Measurements from ENCODE around the gene DENND11. TPM values are rescaled to one million over a fixed set of nuclear protein-coding genes. Genes with fewer than 3 reads are reported as not detected.

Gene DENND11
- total RNA-seq, 4 donors from 2014 or later = 8.5 to 29.2 (median 20.8) TPM

- Histone ChIP-seq H3K9me3 (no peaks in the 10 kb centered on the region), H3K4me1 (no peaks in the 10 kb centered on the region), H3K27ac (no peak overlapping the region), H3K27me3 (no peaks in the 10 kb centered on the region), H3K4me3 (no peak overlapping the region), H3K36me3 (no peaks in the 10 kb centered on the region)
- intact Hi-C loops (cut with DNase I; ENCODE audit: low total_unique reads) = no loop called here
- TF ChIP-seq, protein P1, sequence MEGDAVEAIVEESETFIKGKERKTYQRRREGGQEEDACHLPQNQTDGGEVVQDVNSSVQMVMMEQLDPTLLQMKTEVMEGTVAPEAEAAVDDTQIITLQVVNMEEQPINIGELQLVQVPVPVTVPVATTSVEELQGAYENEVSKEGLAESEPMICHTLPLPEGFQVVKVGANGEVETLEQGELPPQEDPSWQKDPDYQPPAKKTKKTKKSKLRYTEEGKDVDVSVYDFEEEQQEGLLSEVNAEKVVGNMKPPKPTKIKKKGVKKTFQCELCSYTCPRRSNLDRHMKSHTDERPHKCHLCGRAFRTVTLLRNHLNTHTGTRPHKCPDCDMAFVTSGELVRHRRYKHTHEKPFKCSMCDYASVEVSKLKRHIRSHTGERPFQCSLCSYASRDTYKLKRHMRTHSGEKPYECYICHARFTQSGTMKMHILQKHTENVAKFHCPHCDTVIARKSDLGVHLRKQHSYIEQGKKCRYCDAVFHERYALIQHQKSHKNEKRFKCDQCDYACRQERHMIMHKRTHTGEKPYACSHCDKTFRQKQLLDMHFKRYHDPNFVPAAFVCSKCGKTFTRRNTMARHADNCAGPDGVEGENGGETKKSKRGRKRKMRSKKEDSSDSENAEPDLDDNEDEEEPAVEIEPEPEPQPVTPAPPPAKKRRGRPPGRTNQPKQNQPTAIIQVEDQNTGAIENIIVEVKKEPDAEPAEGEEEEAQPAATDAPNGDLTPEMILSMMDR (IDR thresholded peaks at IDR 0.05) = no peak
- DNase-seq = no peak
These were observed 3.5 kb downstream of the DENND11 start for GRCh38 chr7:141698247-141699015.

- no peak for DNase-seq
- Histone ChIP-seq H3K27me3 (no peaks in the 10 kb centered on the region), H3K4me3 (no peak overlapping the region), H3K27ac (no peak overlapping the region), H3K36me3 (no peaks in the 10 kb centered on the region), H3K9me3 (no peaks in the 10 kb centered on the region), H3K4me1 (no peaks in the 10 kb centered on the region)
- intact Hi-C loops (cut with DNase I; ENCODE audit: low total_unique reads) = no loop called here
- no peak for TF ChIP-seq POLR2A (IDR thresholded peaks at IDR 0.05)
- TF ChIP-seq, protein P1 (IDR thresholded peaks at IDR 0.05) = no peak
These were observed 4.6 kb downstream of the DENND11 start for GRCh38 chr7:141697211-141697871.

DNA sequence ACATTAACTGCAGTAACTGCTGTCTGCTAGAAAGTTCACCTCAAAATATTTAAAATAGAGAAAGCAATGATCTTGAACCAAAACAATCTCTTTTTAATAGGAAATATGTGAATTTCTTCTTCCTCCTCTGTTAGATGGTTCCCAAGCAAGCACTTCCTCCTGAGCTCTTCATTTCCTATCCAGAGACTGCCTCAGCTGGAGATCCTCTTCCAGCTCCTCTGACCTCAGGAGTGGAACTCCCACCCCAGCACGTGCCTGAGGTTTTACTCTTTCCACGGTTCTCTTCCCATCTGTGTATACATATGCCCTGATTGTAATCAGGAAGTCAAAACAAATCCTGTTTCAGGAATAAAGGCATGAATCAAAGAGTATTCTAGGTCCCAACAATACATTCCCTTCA, 5.6 kb downstream of the DENND11 start:
- Histone ChIP-seq H3K27me3 (no peaks in the 10 kb centered on the region), H3K4me1 (no peaks in the 10 kb centered on the region), H3K4me3 (no peak overlapping the region), H3K36me3 (no peaks in the 10 kb centered on the region), H3K27ac (no peak overlapping the region), H3K9me3 (no peaks in the 10 kb centered on the region)
- intact Hi-C loops (cut with DNase I; ENCODE audit: low total_unique reads) = no loop called here
- TF ChIP-seq POLR2A (IDR thresholded peaks at IDR 0.05) = no peak
- TF ChIP-seq, protein P1 (IDR thresholded peaks at IDR 0.05) = no peak
- no peak for DNase-seq

DNA sequence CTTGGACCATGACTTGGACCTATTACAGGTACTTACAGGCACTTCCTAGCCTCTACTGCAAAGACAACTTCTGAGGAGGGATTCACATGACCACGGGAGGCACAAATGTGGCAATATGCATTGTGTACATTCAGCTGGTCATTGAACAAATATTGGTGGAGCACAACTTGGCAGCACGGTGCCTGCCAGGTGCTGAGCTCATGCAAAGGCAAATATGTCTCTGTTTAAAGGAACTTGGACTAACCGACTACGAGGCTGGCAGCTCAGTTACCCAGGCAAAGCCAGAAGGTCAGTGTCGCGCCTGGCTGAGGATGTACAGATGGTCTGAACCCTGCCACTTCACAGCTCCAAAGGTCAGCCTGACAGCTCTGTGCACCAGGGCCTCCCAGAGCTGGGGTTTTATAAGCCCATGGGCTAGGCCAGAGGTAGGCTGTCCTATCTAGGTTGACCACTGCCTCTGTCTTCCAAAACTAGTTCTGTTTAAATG, 6.1 kb downstream of the DENND11 start:
- no peaks in the 10 kb centered on the region for H3K4me1 ChIP-seq
- no peak for DNase-seq
- TF ChIP-seq, protein P1 (IDR thresholded peaks at IDR 0.05) = no peak
- TF ChIP-seq POLR2A (IDR thresholded peaks at IDR 0.05) = no peak
- no peaks in the 10 kb centered on the region for H3K27me3 ChIP-seq
- no peaks in the 10 kb centered on the region for H3K36me3 ChIP-seq
- H3K27ac ChIP-seq = no peak overlapping the region
- H3K4me3 ChIP-seq = no peak overlapping the region
- H3K9me3 ChIP-seq = no peaks in the 10 kb centered on the region
- intact Hi-C loops (cut with DNase I; ENCODE audit: low total_unique reads) = no loop called here

- H3K9me3 ChIP-seq = no peaks in the 10 kb centered on the region
- H3K4me1 ChIP-seq = no peaks in the 10 kb centered on the region
- no peak overlapping the region for H3K27ac ChIP-seq
- no peaks in the 10 kb centered on the region for H3K27me3 ChIP-seq
- intact Hi-C loops (cut with DNase I; ENCODE audit: low total_unique reads) = no loop called here
- H3K4me3 ChIP-seq = no peak overlapping the region
- no peak for TF ChIP-seq POLR2A (IDR thresholded peaks at IDR 0.05)
- TF ChIP-seq, protein P1 (IDR thresholded peaks at IDR 0.05) = no peak
- no peak for DNase-seq
- H3K36me3 ChIP-seq = no peaks in the 10 kb centered on the region
These were observed 8.9 kb downstream of the DENND11 start for GRCh38 chr7:141693082-141693481.
